Activated CD4-positive, alpha-beta memory T cell treated with anti-CD3 and anti-CD28 coated beads for 36 hours (primary cell): ENCODE measurements around the gene NEDD4L. TPM values are rescaled to one million over a fixed set of nuclear protein-coding genes. Genes with fewer than 3 reads are reported as not detected.
"Not testable (repeated sequence)": the region's sequence is repeated elsewhere in the genome, so short reads cannot be mapped to it uniquely, and the experiment has no call there.

Experiments used
- CTCF ChIA-PET: fragments of 350-600 bp; sonication (Branson Sonifier 250); formaldehyde crosslinking; loops from one replicate; lab custom pipeline; 2021; ENCODE audit warnings: antibody characterized with exemption, inconsistent platforms; lab: Charles Lee
- POLR2A ChIA-PET: fragments of 350-600 bp; sonication (Branson Sonifier 250); formaldehyde crosslinking; loops from one replicate; lab custom pipeline; 2021; ENCODE audit warnings: antibody characterized with exemption; lab: Charles Lee
- DNase-seq: peaks from one replicate; pipeline ENCODE4 v3.0.0-alpha.2; 2020
- H3K27ac Mint-ChIP-seq: one replicate; pipeline ENCODE4 v1.8.0; 2021; ENCODE audit warnings: mixed read lengths
- H3K27me3 Mint-ChIP-seq: one replicate; pipeline ENCODE4 v1.8.0; 2021; ENCODE audit warnings: mixed read lengths
- H3K36me3 Mint-ChIP-seq: one replicate; pipeline ENCODE4 v1.8.0; 2021; ENCODE audit warnings: mixed read lengths
- H3K4me1 Mint-ChIP-seq: one replicate; pipeline ENCODE4 v1.8.0; 2021; ENCODE audit warnings: low read depth, mixed read lengths
- H3K4me3 Mint-ChIP-seq: one replicate; pipeline ENCODE4 v1.8.0; 2021; ENCODE audit warnings: mild to moderate bottlenecking, mixed read lengths
- H3K9me3 Mint-ChIP-seq: one replicate; pipeline ENCODE4 v1.8.0; 2021; ENCODE audit warnings: mixed read lengths
- intact Hi-C: fragments of 100-400 bp; cut with micrococcal nuclease; formaldehyde crosslinking; loops from one replicate; pipeline ENCODE4 v1.15.1; 2023
- total RNA-seq, 2 experiments: library from RNA; stranded (reverse); gene quantifications; one replicate each; pipeline ENCODE4 v1.2.3, GENCODE V29; 2021

Gene NEDD4L
- total RNA-seq: 1 to 10 TPM; 3.4 to 3.8 TPM

DNA sequence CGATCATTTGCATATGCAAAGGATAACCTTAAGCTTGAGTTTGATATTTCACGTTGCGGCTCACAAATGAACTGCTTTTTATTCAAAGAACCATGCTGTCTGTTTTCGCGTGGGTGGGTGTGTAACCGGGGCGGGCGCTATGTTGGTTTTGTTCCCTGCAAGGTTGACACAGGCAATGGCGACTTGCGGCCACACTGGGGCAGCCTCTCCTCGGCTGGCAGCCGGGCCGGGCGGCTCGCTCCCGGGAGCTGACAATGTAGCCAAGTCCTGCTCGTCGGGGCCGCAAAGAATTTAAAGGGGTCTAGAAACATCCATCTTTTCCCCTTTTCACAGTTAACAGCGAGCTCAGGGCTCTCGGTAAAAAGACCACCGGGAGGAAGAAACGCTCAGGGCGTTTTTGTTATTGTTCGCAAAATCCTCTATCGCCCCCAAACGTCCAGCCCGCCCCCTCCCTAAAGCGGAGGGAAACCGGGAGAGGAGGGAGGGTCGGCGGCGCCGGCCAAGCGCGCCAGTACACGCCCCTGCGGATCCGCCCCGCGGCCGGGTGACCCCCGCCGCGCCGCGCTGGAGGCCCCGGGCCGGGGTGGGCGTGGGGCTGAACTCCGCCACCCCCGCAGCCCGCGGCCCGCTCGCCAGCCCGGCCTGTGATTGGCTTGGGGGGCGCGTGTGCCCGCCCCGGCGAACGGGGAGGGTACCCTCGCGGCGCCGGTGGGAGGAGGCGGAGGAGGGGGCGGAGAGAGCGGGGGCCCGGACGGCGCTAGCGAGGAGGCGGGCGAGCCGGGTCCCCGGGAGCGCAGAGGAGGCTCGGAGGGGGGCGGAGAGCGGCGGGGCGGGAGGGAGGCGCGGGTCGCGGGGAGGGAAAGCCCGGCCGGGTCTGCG is at the start of gene NEDD4L:
NEDD4L (plus strand) TSS at position 736 of the 879 bp plus-strand sequence. CDS start 435 bp downstream, outside the sequence.
- H3K27ac Mint-ChIP-seq: peak within 1 kb of the TSS; percentile 26
- H3K9me3 Mint-ChIP-seq: no peaks in the 10 kb centered on the region
- peaks cover 20% of the 10 kb centered on the region for H3K4me1 Mint-ChIP-seq
- DNase-seq: peak; percentile 89
- peak within 1 kb of the TSS; percentile 86 for H3K4me3 Mint-ChIP-seq
- CTCF ChIA-PET: interaction anchor here (0.7 to 2.2 kb wide), 24 partner anchors 7 to 483 kb away, joined by 3 to 30 read pairs (median 4); no protein-coding TSS in a partner anchor
- peaks cover 25% of the 10 kb centered on the region for H3K27me3 Mint-ChIP-seq
- intact Hi-C loops: loop anchor here (1.0 to 10.0 kb wide), 8 partner anchors 79 to 721 kb away; partner anchors contain the start of genes MALT1 and NARS1
- H3K36me3 Mint-ChIP-seq: no peaks in the 10 kb centered on the region
- POLR2A ChIA-PET: interaction anchor here (0.8 to 1.4 kb wide), 3 partner anchors 13 to 395 kb away, joined by 3 to 4 read pairs (median 3); no protein-coding TSS in a partner anchor

DNA sequence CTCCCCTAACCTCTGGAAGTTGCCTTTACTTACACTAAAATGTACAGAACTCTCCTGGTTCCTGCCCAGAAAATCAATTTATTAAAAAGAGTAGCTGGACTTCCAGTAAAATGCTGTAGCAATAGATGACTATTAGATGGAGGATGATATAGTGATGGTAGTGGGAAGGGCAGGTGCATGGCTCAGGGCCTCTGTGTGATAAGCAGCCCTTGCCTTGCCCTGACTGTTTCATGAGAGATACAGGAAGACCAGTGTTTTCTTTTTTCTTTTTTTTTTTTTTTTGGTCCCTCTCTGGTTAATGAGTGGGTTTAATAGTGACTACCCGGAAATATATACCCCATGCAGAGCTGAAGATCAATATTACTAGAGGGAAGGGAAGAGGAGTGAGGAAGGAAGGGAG is 48.7 kb upstream of the NEDD4L start:
- H3K27ac Mint-ChIP-seq: no peak overlapping the region
- no peaks in the 10 kb centered on the region for H3K4me1 Mint-ChIP-seq
- ChIA-PET POLR2A (no interaction called here), CTCF (interaction anchor here (1.2 kb wide), 1 partner anchor 113 kb away, joined by 4 read pairs; no protein-coding TSS in a partner anchor)
- H3K36me3 Mint-ChIP-seq: no peaks in the 10 kb centered on the region
- no peak overlapping the region for H3K4me3 Mint-ChIP-seq
- no peaks in the 10 kb centered on the region for H3K9me3 Mint-ChIP-seq
- peaks cover 7% of the 10 kb centered on the region for H3K27me3 Mint-ChIP-seq
- DNase-seq: no peak
- intact Hi-C loops: no loop called here

DNA sequence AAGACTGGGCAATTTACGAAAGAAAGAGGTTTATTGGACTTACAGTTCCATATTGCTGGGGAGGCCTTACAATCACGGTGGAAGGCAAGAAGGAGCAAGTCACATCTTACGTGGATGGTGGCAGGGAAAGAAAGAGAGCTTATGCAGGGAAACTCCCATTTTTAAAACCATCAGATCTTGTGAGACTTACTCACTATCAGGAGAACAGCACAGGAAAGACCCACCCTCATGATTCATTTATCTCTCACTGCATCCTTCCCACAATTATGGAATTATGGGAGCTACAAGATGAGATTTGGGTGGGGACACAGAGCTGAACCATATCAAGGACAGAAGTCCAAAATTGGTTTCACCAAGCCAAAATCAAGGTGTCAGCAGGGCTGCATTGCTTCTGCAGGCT is 47.1 kb upstream of the NEDD4L start:
- H3K27ac Mint-ChIP-seq, DNase-seq, H3K9me3 Mint-ChIP-seq, intact Hi-C loops, H3K36me3 Mint-ChIP-seq, H3K4me1 Mint-ChIP-seq, POLR2A ChIA-PET, CTCF ChIA-PET, H3K27me3 Mint-ChIP-seq, H3K4me3 Mint-ChIP-seq: not testable (repeated sequence)

DNA sequence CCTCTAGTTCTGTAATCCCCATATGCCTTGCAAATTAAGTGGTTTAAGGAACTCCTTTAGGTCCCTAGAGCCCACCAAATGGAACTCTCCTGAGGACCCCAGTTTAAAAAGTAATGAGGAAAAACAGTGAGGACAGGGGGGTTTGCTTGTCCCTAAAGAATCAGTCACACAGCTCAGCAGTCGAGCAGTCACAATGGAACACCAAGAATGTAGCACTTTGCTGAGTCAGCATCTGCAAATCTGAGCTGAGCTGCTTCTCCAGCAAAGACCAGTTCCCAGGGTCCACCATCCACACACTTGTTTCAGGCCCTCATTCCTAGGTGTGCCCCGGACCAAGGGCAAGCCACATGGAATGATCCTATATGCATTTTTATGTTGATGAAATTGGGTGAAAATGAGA is 46.2 kb upstream of the NEDD4L start:
- intact Hi-C loops: no loop called here
- CTCF ChIA-PET: interaction anchor here (0.8 kb wide), 1 partner anchor 116 kb away, joined by 3 read pairs; no protein-coding TSS in a partner anchor
- H3K27ac Mint-ChIP-seq: no peak overlapping the region
- H3K4me1 Mint-ChIP-seq: no peaks in the 10 kb centered on the region
- peaks cover 7% of the 10 kb centered on the region for H3K27me3 Mint-ChIP-seq
- POLR2A ChIA-PET: no interaction called here
- H3K4me3 Mint-ChIP-seq: no peak overlapping the region
- no peaks in the 10 kb centered on the region for H3K36me3 Mint-ChIP-seq
- H3K9me3 Mint-ChIP-seq: no peaks in the 10 kb centered on the region
- DNase-seq: no peak

DNA sequence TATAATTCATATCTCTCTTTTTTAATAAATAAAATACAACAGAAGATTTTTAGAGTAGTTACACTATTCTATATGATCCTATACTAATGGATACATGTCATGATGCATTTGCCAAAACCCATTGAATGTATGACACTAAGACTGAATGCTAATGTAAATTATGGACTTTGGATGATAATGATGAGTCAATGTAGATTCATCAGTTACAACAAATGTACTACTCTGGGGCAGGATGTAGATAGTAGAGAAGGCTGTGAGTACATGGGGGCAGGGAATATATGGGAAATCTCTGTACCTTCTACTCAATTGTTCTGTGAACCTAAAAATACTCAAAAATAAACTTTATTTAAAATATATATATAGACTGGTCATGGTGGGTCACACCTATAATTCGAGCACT is 45.6 kb upstream of the NEDD4L start:
- DNase-seq: no peak
- Mint-ChIP-seq H3K27ac (no peak overlapping the region), H3K9me3 (no peaks in the 10 kb centered on the region), H3K4me3 (no peak overlapping the region), H3K4me1 (no peaks in the 10 kb centered on the region), H3K27me3 (peaks cover 7% of the 10 kb centered on the region), H3K36me3 (no peaks in the 10 kb centered on the region)
- intact Hi-C loops: no loop called here
- ChIA-PET POLR2A (no interaction called here), CTCF (no interaction called here)

DNA sequence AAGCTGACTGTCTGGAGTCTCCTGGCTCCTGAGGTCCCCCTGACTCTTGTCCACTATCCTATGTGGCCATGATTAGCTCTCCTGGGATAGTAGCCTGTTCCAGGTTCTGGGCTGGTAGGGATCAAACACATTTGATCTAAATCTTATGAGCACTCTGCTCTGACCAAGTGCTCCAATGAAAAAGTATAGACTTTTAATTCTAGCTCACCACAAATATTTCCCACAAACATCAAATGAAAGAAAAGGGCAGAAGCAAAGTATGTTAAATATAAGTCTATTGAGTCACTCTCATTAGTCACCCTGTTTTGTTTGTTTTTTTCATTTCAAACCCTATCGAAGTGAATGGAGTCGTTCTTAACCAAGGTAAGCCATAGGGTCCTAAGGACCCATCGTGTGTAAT is 39.7 kb upstream of the NEDD4L start:
- ChIA-PET CTCF (no interaction called here), POLR2A (no interaction called here)
- Mint-ChIP-seq H3K4me3 (no peak overlapping the region), H3K27me3 (peaks cover 6% of the 10 kb centered on the region), H3K27ac (no peak overlapping the region), H3K4me1 (no peaks in the 10 kb centered on the region), H3K36me3 (no peaks in the 10 kb centered on the region), H3K9me3 (no peaks in the 10 kb centered on the region)
- intact Hi-C loops: no loop called here
- no peak for DNase-seq

DNA sequence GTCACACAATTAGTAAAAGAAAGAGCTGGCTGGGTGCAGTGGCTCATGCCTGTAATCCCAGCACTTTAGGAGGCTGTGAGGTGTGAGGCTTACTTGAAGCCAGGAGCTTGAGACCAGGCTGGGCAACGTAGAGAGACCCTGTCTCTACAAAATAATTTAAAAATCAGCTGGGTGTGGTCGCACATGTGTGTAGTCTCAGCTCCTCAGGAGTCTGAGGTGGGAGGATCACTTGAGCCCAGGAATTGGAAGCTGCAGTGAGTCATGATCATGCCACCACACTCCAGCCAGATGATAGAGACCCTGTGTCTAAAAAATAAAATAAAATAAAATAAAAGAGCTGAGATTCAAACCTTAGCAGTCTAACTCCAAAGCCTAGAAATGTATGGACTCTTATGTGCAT is 39.0 kb upstream of the NEDD4L start:
- ChIA-PET CTCF (no interaction called here), POLR2A (no interaction called here)
- Mint-ChIP-seq H3K27me3 (peaks cover 6% of the 10 kb centered on the region), H3K27ac (no peak overlapping the region), H3K4me1 (no peaks in the 10 kb centered on the region), H3K4me3 (no peak overlapping the region), H3K36me3 (no peaks in the 10 kb centered on the region), H3K9me3 (no peaks in the 10 kb centered on the region)
- DNase-seq: no peak
- intact Hi-C loops: no loop called here

DNA sequence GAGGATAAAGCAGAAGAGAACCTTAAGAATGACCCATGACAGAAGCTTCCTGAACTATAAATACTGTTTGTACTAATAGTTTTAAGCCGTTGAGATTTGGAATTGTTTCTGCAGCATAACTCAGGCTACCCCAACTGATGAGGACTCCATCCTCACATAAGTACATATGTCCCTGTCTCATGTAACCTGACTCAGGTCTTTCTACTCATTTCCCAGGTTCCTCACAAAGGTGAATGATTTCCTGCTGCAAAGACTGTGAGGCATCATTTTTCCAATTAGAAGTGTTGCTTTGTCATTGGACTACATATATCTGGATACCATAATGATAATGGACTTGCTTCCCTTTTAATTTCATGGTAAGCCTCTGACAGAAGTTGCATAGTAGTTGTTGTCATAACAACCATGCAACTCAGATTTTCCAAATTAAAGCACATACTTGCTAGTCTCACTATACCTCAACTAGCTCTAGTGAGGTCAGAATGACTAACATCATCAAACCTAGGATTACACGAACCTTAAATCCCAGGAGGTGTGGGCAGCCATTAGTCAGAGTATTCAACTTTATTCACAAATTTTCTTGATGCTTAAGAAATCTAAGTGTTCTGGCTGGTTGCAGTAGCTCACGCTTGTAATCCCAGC is 38.0 kb upstream of the NEDD4L start:
- POLR2A ChIA-PET: no interaction called here
- no peak for DNase-seq

DNA sequence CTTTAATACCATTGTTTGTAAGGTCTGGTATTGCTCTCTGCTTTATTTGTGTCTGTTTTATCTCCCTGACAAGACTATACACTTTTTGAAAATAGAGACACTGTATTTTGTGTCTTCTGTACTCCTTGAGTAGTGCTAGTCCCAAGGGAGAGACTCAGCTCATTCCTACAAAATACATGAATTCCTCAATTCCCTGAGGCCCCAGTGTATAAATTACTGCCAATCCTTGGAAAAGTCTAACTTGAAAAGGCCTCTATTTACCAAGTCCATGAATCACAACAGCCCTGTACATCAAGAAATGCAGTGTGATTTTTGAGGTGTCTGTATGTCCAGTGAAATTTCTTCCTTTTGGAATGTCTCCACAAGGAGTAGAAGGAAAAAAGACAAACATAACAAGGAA is 34.9 kb upstream of the NEDD4L start:
- H3K36me3 Mint-ChIP-seq: no peaks in the 10 kb centered on the region
- H3K9me3 Mint-ChIP-seq: no peaks in the 10 kb centered on the region
- no peaks in the 10 kb centered on the region for H3K4me1 Mint-ChIP-seq
- peaks cover 7% of the 10 kb centered on the region for H3K27me3 Mint-ChIP-seq
- H3K4me3 Mint-ChIP-seq: no peak overlapping the region
- POLR2A ChIA-PET: no interaction called here
- intact Hi-C loops: no loop called here
- CTCF ChIA-PET: no interaction called here
- H3K27ac Mint-ChIP-seq: no peak overlapping the region
- no peak for DNase-seq

More for the DNA sequence above, 38.0 kb upstream of the NEDD4L start:
- CTCF ChIA-PET: no interaction called here
- no peak overlapping the region for H3K4me3 Mint-ChIP-seq
- no peaks in the 10 kb centered on the region for H3K9me3 Mint-ChIP-seq
- H3K27me3 Mint-ChIP-seq: peaks cover 7% of the 10 kb centered on the region
- H3K27ac Mint-ChIP-seq: no peak overlapping the region
- intact Hi-C loops: no loop called here
- no peaks in the 10 kb centered on the region for H3K4me1 Mint-ChIP-seq
- H3K36me3 Mint-ChIP-seq: no peaks in the 10 kb centered on the region

DNA sequence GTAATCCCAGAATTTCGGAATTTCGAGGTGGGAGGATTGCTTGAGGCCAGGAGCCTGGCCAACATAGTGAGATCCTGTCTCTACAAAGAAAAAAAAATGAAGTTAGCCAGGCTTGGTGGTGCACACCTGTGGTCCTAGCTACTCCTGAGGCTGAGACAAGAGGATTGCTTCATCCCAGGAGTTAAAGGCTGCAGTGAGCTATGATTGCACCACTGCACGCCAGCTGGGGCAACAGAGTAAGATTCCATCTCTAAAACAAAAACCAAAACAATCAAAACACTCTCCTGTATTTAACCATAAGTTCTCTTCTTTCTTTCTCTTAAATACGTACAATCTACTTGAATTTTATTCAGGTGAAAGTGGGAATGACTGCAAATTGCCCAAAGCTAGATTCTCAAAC is 33.8 kb upstream of the NEDD4L start:
- H3K27ac Mint-ChIP-seq: no peak overlapping the region
- H3K4me1 Mint-ChIP-seq: no peaks in the 10 kb centered on the region
- no peaks in the 10 kb centered on the region for H3K36me3 Mint-ChIP-seq
- H3K27me3 Mint-ChIP-seq: peaks cover 7% of the 10 kb centered on the region
- CTCF ChIA-PET: interaction anchor here (0.8 kb wide), 1 partner anchor 16 kb away, joined by 3 read pairs; no protein-coding TSS in a partner anchor
- POLR2A ChIA-PET: no interaction called here
- intact Hi-C loops: no loop called here
- DNase-seq: no peak
- H3K4me3 Mint-ChIP-seq: no peak overlapping the region
- no peaks in the 10 kb centered on the region for H3K9me3 Mint-ChIP-seq

DNA sequence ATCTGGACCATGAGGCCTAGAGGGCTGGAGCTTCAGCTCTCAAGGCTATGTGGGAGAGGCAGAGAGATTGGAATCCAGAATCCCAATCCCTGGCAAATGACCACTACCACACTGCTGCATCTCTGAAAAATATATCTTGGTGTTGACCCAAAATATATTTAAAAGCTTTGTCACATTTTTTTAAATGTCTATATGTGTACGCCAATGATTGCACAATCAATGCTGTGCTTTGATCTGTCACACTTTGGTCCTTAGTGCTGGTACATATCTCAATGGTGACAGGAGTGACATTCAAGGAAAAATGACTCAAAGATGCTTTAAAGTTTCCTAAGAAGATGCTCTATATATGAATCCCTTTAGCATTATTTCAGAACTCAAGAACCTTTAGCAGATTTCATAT is 31.7 kb upstream of the NEDD4L start:
- H3K27ac Mint-ChIP-seq: no peak overlapping the region
- DNase-seq: no peak
- peaks cover 13% of the 10 kb centered on the region for H3K27me3 Mint-ChIP-seq
- CTCF ChIA-PET: no interaction called here
- no peak overlapping the region for H3K4me3 Mint-ChIP-seq
- POLR2A ChIA-PET: no interaction called here
- H3K4me1 Mint-ChIP-seq: no peaks in the 10 kb centered on the region
- peaks cover 6% of the 10 kb centered on the region for H3K9me3 Mint-ChIP-seq
- H3K36me3 Mint-ChIP-seq: no peaks in the 10 kb centered on the region
- intact Hi-C loops: no loop called here
